22Rv1 (cell line): Measurements from ENCODE around the gene GLCE.

ENCODE experiments used
- CTCF ChIP-seq: fragments of 450-650 bp; IDR thresholded peaks from 2 replicates; pipeline ENCODE4 v1.5.1; 2017; ENCODE audit warnings: mild to moderate bottlenecking
- ZFX ChIP-seq: fragments of 450-650 bp; IDR thresholded peaks from 2 replicates; pipeline ENCODE4 v1.6.1; 2017; ENCODE audit warnings: antibody characterized with exemption, borderline replicate concordance

- no peak for TF ChIP-seq CTCF
- TF ChIP-seq ZFX = no peak
Observed at GRCh38 chr15:69117431-69117871, 43.0 kb upstream of the GLCE start.
